Neuronal stem cell (in vitro differentiated cells): ENCODE data around the gene GNAQ.
"Not testable (repeated sequence)": the region's sequence is repeated elsewhere in the genome, so short reads cannot be mapped to it uniquely, and the experiment has no call there.

ENCODE experiments used
- DNase-seq: peaks from one replicate; pipeline ENCODE4 v3.0.0-alpha.2; 2013; ENCODE audit warnings: low spot score
- H2AFZ ChIP-seq: one replicate; pipeline ENCODE4 v1.6.1; 2013; ENCODE audit warnings: mild to moderate bottlenecking, low read length, inconsistent platforms
- H2AK5ac ChIP-seq: 2 replicates; pipeline ENCODE4 v1.6.1; 2013; ENCODE audit warnings: low read depth, mild to moderate bottlenecking, inconsistent platforms, low read length, moderate library complexity, mixed read lengths
- H2BK120ac ChIP-seq: 2 replicates; pipeline ENCODE4 v1.6.1; 2013; ENCODE audit warnings: low read depth, mild to moderate bottlenecking, inconsistent platforms, low read length, moderate library complexity, mixed read lengths
- H2BK12ac ChIP-seq: one replicate; pipeline ENCODE4 v1.6.1; 2013; ENCODE audit warnings: low read length, inconsistent platforms
- H2BK15ac ChIP-seq: 2 replicates; pipeline ENCODE4 v1.6.1; 2013; ENCODE audit warnings: mild to moderate bottlenecking, low read length, inconsistent platforms, mixed read lengths
- H2BK5ac ChIP-seq: one replicate; pipeline ENCODE4 v1.6.1; 2013; ENCODE audit warnings: inconsistent platforms, mild to moderate bottlenecking, low read length, moderate library complexity
- H3K14ac ChIP-seq: one replicate; pipeline ENCODE4 v1.6.1; 2013; ENCODE audit warnings: low read length, inconsistent platforms
- H3K18ac ChIP-seq: 2 replicates; pipeline ENCODE4 v1.6.1; 2013; ENCODE audit warnings: low read length, inconsistent platforms
- H3K23ac ChIP-seq: 2 replicates; pipeline ENCODE4 v1.6.1; 2013; ENCODE audit warnings: low read depth, mild to moderate bottlenecking, mixed read lengths, low read length, inconsistent platforms; ENCODE audit not compliant: poor library complexity
- H3K27ac ChIP-seq: replicated peaks from 3 replicates; pipeline ENCODE4 v1.5.1; 2013; ENCODE audit warnings: low read length, inconsistent platforms
- H3K27me3 ChIP-seq, 3 experiments: 2 replicates each; pipeline ENCODE4 v1.6.1; 2013; ENCODE audit warnings: low read length in 3 of 3, mild to moderate bottlenecking in 2 of 3, inconsistent platforms in 1 of 3, low read depth in 1 of 3, mixed read lengths in 1 of 3, moderate library complexity in 1 of 3; ENCODE audit not compliant: control insufficient read depth in 3 of 3, insufficient read depth in 3 of 3
- H3K36me3 ChIP-seq, 2 donors: replicated peaks in 1 of 2; 2 replicates each; pipeline ENCODE4 v1.6.1; 2013; ENCODE audit warnings: low read length in 2 of 2; ENCODE audit not compliant: control insufficient read depth in 2 of 2, insufficient read depth in 2 of 2
- H3K4ac ChIP-seq: 2 replicates; pipeline ENCODE4 v1.6.1; 2013; ENCODE audit warnings: inconsistent platforms, mild to moderate bottlenecking, low read length, moderate library complexity
- H3K4me1 ChIP-seq, 2 donors: 1 replicate in 1 of 2; 2 replicates in 1 of 2; pipeline ENCODE4 v1.6.1; 2013; ENCODE audit warnings: low read length in 2 of 2, low read depth in 1 of 2; ENCODE audit not compliant: control insufficient read depth in 2 of 2, insufficient read depth in 1 of 2
- H3K4me2 ChIP-seq: one replicate; pipeline ENCODE4 v1.6.1; 2013; ENCODE audit warnings: mild to moderate bottlenecking, low read length, inconsistent platforms; ENCODE audit not compliant: insufficient read depth, poor library complexity, severe bottlenecking
- H3K4me3 ChIP-seq, 2 donors: 2 replicates each; pipeline ENCODE4 v1.5.1; 2013; ENCODE audit warnings: low read length in 2 of 2, mild to moderate bottlenecking in 2 of 2, inconsistent platforms in 1 of 2, moderate library complexity in 1 of 2
- H3K79me1 ChIP-seq: one replicate; pipeline ENCODE4 v1.6.1; 2013; ENCODE audit warnings: low read depth, mild to moderate bottlenecking, inconsistent platforms, low read length, moderate library complexity
- H3K9ac ChIP-seq: one replicate; pipeline ENCODE4 v1.6.1; 2013; ENCODE audit warnings: mild to moderate bottlenecking, low read depth, low read length, inconsistent platforms; ENCODE audit not compliant: poor library complexity
- H3K9me3 ChIP-seq, 2 donors: replicated peaks in 1 of 2; 2 replicates each; pipeline versions ENCODE3 to v1.6.1; 2013; ENCODE audit warnings: low read length in 2 of 2, mild to moderate bottlenecking in 2 of 2, inconsistent platforms in 1 of 2, low read depth in 1 of 2, mixed read lengths in 1 of 2, moderate library complexity in 1 of 2; ENCODE audit not compliant: control insufficient read depth in 2 of 2, insufficient read depth in 1 of 2
- H4K8ac ChIP-seq: one replicate; pipeline ENCODE4 v1.6.1; 2013; ENCODE audit warnings: low read depth, mild to moderate bottlenecking, inconsistent platforms, low read length, moderate library complexity
- H4K91ac ChIP-seq: one replicate; pipeline ENCODE4 v1.6.1; 2013; ENCODE audit warnings: low read length, low read depth, mild to moderate bottlenecking, inconsistent platforms; ENCODE audit not compliant: poor library complexity
- WGBS, 2 donors: extraction: QIAGEN DNeasy Blood & Tissue Kit; methylation state at CpG; one replicate each; pipeline ENCODE4 v1.1.7; 2013; ENCODE audit warnings: missing lambda C conversion rate in 2 of 2, mixed read lengths in 1 of 2; ENCODE audit not compliant: insufficient read length in 2 of 2, insufficient replicate concordance in 1 of 2; ENCODE audit errors: extremely low coverage in 2 of 2; 5-methylcytosine and 5-hydroxymethylcytosine counted together

Gene GNAQ

DNA sequence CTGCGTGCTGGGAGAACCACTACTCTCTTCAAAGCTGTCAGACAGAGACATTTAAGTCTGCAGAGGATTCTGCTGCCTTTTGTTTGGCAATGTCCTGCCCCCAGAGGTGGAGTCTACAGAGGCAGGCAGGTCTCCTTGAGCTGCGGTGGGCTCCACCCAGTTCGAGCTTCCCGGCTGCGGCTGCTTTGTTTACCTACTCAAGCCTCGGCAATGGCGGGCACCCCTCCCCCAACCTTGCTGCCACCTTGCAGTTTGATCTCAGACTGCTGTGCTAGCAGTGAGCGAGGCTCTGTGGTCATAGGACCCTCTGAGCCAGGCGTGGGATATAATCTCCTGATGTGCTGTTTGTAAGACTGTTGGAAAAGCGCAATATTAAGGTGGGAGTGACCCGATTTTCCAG, 343.9 kb downstream of the GNAQ start:
- DNase-seq, H2BK15ac ChIP-seq, H2BK5ac ChIP-seq, H2BK120ac ChIP-seq, H2AK5ac ChIP-seq, H4K8ac ChIP-seq, H3K4me3 ChIP-seq, H4K91ac ChIP-seq, H3K14ac ChIP-seq, H3K4me1 ChIP-seq, H2BK12ac ChIP-seq, H3K23ac ChIP-seq, H3K4me2 ChIP-seq, H2AFZ ChIP-seq, H3K36me3 ChIP-seq, H3K27me3 ChIP-seq, H3K79me1 ChIP-seq, H3K9ac ChIP-seq, H3K4ac ChIP-seq, H3K9me3 ChIP-seq, H3K18ac ChIP-seq, H3K27ac ChIP-seq: not testable (repeated sequence)
- WGBS, 2 donors = no CpG with 5 or more reads among the region's 11 CpGs

DNA sequence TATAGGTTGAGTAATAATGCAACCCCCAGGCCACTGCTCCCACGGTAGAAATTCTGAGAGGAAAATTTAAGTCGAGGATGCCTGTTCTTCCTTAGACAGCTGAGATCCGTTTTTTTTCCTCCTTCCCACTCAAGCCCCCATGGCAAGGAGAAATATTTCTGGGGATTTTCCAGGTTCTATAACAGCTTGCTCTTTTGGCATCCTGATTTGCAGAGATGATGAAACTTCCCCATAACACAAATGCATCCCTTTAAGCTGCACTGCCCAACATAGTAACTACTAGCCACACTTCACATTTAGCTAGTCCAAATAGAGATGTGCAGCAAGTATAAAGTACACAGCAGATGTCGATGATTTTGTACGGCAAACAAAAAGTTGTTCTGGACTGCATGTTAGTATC, 351.0 kb downstream of the GNAQ start:
- Histone ChIP-seq H2BK5ac (no peak overlapping the region), H2BK15ac (no peak overlapping the region), H3K27ac (no peak overlapping the region), H3K23ac (no peak overlapping the region), H2BK12ac (no peak overlapping the region), H3K4me1 (no peaks in the 10 kb centered on the region), H4K91ac (no peak overlapping the region), H2AFZ (no peak overlapping the region), H3K36me3 (no peaks in the 10 kb centered on the region), H3K18ac (no peak overlapping the region), H2BK120ac (no peak overlapping the region), H3K79me1 (no peaks in the 10 kb centered on the region), H4K8ac (no peak overlapping the region), H3K9me3 (no peaks in the 10 kb centered on the region), H2AK5ac (no peak overlapping the region), H3K4me2 (no peak overlapping the region), H3K14ac (no peak overlapping the region), H3K4me3 (no peak overlapping the region), H3K9ac (no peak overlapping the region), H3K27me3 (no peaks in the 10 kb centered on the region), H3K4ac (no peak overlapping the region)
- WGBS, 2 donors = no CpG with 5 or more reads among the region's 5 CpGs
- DNase-seq = no peak

DNA sequence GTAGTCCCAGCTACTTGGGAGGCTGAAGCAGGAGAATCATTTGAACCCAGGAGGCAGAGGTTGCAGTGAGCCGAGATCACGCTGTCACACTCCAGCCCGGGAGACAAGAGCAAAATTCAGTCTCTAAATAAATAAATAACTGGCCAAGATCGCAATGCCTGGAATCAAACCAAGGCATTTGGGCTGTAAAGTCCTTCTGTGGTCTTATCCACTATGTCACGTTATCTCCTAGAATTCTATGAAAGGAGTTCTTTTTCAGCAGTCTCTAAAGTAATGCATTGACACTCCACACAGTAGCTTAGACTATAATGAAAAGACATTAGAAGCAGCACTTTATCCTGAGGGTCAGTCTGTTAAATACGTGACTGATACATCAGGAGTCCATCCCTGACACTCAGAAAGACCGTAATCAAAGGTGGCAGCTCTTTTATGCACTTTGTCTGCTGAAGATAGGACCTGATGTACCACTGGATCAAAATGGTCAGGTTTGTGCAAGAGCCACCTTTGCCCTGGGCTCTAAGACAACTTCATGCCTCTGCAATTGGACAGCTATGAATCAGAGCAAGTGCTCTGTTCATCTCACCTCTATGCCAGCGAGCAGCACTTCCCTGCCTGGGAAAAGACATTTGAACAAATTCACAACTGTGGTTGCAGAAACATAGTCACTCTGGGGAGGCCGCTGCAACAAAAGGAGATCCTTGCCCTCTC, 351.8 kb downstream of the GNAQ start:
- WGBS, 2 donors = no CpG with 5 or more reads among the region's 9 CpGs
- Histone ChIP-seq H2AK5ac (no peak overlapping the region), H3K9ac (no peak overlapping the region), H3K23ac (no peak overlapping the region), H3K4me2 (no peak overlapping the region), H3K27ac (no peak overlapping the region), H2AFZ (no peak overlapping the region), H2BK12ac (no peak overlapping the region), H3K4me1 (no peaks in the 10 kb centered on the region), H4K91ac (no peak overlapping the region), H3K9me3 (no peaks in the 10 kb centered on the region), H3K14ac (no peak overlapping the region), H3K36me3 (no peaks in the 10 kb centered on the region), H3K18ac (no peak overlapping the region), H3K4me3 (no peak overlapping the region), H2BK120ac (no peak overlapping the region), H2BK15ac (no peak overlapping the region), H4K8ac (no peak overlapping the region), H3K4ac (no peak overlapping the region), H3K27me3 (no peaks in the 10 kb centered on the region), H2BK5ac (no peak overlapping the region), H3K79me1 (no peaks in the 10 kb centered on the region)
- DNase-seq = no peak

- DNase-seq = no peak
- no peak overlapping the region for H4K8ac ChIP-seq
- H2BK120ac ChIP-seq = no peak overlapping the region
- no peak overlapping the region for H2AK5ac ChIP-seq
- H3K14ac ChIP-seq = no peak overlapping the region
- no peak overlapping the region for H2AFZ ChIP-seq
- H2BK12ac ChIP-seq = no peak overlapping the region
- H4K91ac ChIP-seq = no peak overlapping the region
- no peak overlapping the region for H3K18ac ChIP-seq
- no peaks in the 10 kb centered on the region for H3K79me1 ChIP-seq
- no peaks in the 10 kb centered on the region for H3K4me1 ChIP-seq
- no peak overlapping the region for H2BK5ac ChIP-seq
- H3K27ac ChIP-seq = no peak overlapping the region
- no peak overlapping the region for H3K4me2 ChIP-seq
- WGBS, 2 donors = no CpG with 5 or more reads among the region's 2 CpGs
- H3K23ac ChIP-seq = no peak overlapping the region
- H3K4me3 ChIP-seq = no peak overlapping the region
- H3K9ac ChIP-seq = no peak overlapping the region
- no peaks in the 10 kb centered on the region for H3K36me3 ChIP-seq
- no peaks in the 10 kb centered on the region for H3K27me3 ChIP-seq
- H3K9me3 ChIP-seq = no peaks in the 10 kb centered on the region
- H3K4ac ChIP-seq = no peak overlapping the region
- no peak overlapping the region for H2BK15ac ChIP-seq
Measured at GRCh38 chr9:77679088-77679487, 352.5 kb downstream of the GNAQ start.
